Uterus (tissue), 2 donors: ENCODE data around the gene FRMPD4.

Source experiments
- CTCF ChIP-seq, 4 experiments: fragments of 200-600 bp in 2 of 4; fragments of 450-650 bp in 2 of 4; sonication (generic) in 2 of 4; IDR thresholded peaks; one replicate each; pipeline ENCODE4 v1.5.1; 2016 to 2019; ENCODE audit warnings: antibody characterized with exemption in 4 of 4, mild to moderate bottlenecking in 2 of 4, moderate library complexity in 1 of 4
- POLR2A ChIP-seq, 2 donors: fragments of 450-650 bp; IDR thresholded peaks; one replicate each; pipeline ENCODE4 v1.6.1; 2016; ENCODE audit warnings: antibody characterized with exemption in 2 of 2, mild to moderate bottlenecking in 1 of 2, moderate library complexity in 1 of 2

- TF ChIP-seq CTCF (IDR thresholded peaks at IDR 0.05), result no peak
- TF ChIP-seq POLR2A (IDR thresholded peaks at IDR 0.05), result no peak
Measured at GRCh38 chrX:12330841-12331240, 192.6 kb downstream of the FRMPD4 start.
